ENCODE results near the gene TMEM51. TPM values are rescaled to one million over a fixed set of nuclear protein-coding genes. Genes with fewer than 3 reads are reported as not detected.

TMEM51 gene
- total and polyA plus RNA-seq, 2 donors (not counting 1 experiment from before 2014, with no cell fraction given), result 0.06 to 0.30 TPM

- H4K20me1 ChIP-seq (ENCODE audit: control insufficient read depth, insufficient read depth, low read length, poor library complexity, severe bottlenecking), result no peaks in the 10 kb centered on the region
- H3K9ac ChIP-seq (ENCODE audit: low read length), result no peak overlapping the region
- no peak overlapping the region for H3K27ac ChIP-seq (ENCODE audit: low read length in 2 of 2)
- ATAC-seq (ENCODE audit: low read depth) (no peak), DNase-seq (no peak)
- Mint-ChIP-seq H3K27ac (no peak overlapping the region), H3K4me3 (no peak overlapping the region), H3K4me1 (no peaks in the 10 kb centered on the region), H3K27me3 (peaks cover 21% of the 10 kb centered on the region), H3K9me3 (ENCODE audit: insufficient read depth) (no peaks in the 10 kb centered on the region)
- H3K79me2 ChIP-seq (ENCODE audit: control insufficient read depth, insufficient read depth, low read length), result no peaks in the 10 kb centered on the region
- H3K4me2 ChIP-seq (replicated peaks; ENCODE audit: low read depth, low read length, poor library complexity, severe bottlenecking), result no peak overlapping the region
- CTCF ChIA-PET, result no interaction called here
- H3K9me3 ChIP-seq (ENCODE audit: control extremely low read depth in 1 of 3, control insufficient read depth in 2 of 3, insufficient read depth in 1 of 3, low read length in 2 of 3), result no peaks in the 10 kb centered on the region
- WGBS (ENCODE audit: insufficient coverage), result 81% methylated on average over 4 of the region's 9 CpGs
- H2AFZ ChIP-seq (ENCODE audit: insufficient read depth, low read depth, low read length, poor library complexity, severe bottlenecking), result no peak overlapping the region
- H3K4me1 ChIP-seq (ENCODE audit: control insufficient read depth in 2 of 2, insufficient read depth in 2 of 2, low read length in 2 of 2), result no peaks in the 10 kb centered on the region
- intact Hi-C loops (cut with micrococcal nuclease), result no loop called here
- no peak overlapping the region for H3K4me3 ChIP-seq (ENCODE audit: control extremely low read depth in 1 of 5, extremely low read depth in 1 of 5, insufficient read depth in 1 of 5, low read depth in 2 of 5, low read length in 4 of 5)
- peaks cover 0 to 3% (median 0%) of the 10 kb centered on the region in 4 experiments for H3K27me3 ChIP-seq (replicated peaks in 1 of 4; ENCODE audit: control extremely low read depth in 1 of 4, control insufficient read depth in 3 of 4, insufficient read depth in 4 of 4, low read length in 3 of 4)
- POLR2A ChIA-PET, result no interaction called here
- TF ChIP-seq CTCF (IDR thresholded peaks at IDR 0.05) (no peak), EZH2 (IDR thresholded peaks at IDR 0.05; ENCODE audit: borderline replicate concordance, insufficient read depth, low read depth, low read length, poor library complexity, severe bottlenecking) (no peak)
- no peaks in the 10 kb centered on the region for H3K36me3 ChIP-seq (replicated peaks in 1 of 2; ENCODE audit: control extremely low read depth in 1 of 2, control insufficient read depth in 1 of 2, extremely low read depth in 1 of 2, insufficient read depth in 2 of 2, low read length in 1 of 2)
Measured at GRCh38 chr1:15236746-15237145, 83.2 kb downstream of the TMEM51 start.

- peaks cover 25% of the 10 kb centered on the region for H3K27me3 Mint-ChIP-seq
- Histone ChIP-seq H3K27ac (ENCODE audit: low read length in 2 of 2) (no peak overlapping the region), H3K36me3 (replicated peaks in 1 of 2; ENCODE audit: control extremely low read depth in 1 of 2, control insufficient read depth in 1 of 2, extremely low read depth in 1 of 2, insufficient read depth in 2 of 2, low read length in 1 of 2) (no peaks in the 10 kb centered on the region), H3K4me2 (replicated peaks; ENCODE audit: low read depth, low read length, poor library complexity, severe bottlenecking) (no peak overlapping the region), H3K9me3 (ENCODE audit: control extremely low read depth in 1 of 3, control insufficient read depth in 2 of 3, insufficient read depth in 1 of 3, low read length in 2 of 3) (peaks cover 0 to 4% (median 0%) of the 10 kb centered on the region in 3 donors), H4K20me1 (ENCODE audit: control insufficient read depth, insufficient read depth, low read length, poor library complexity, severe bottlenecking) (no peaks in the 10 kb centered on the region), H3K27me3 (replicated peaks in 1 of 4; ENCODE audit: control extremely low read depth in 1 of 4, control insufficient read depth in 3 of 4, insufficient read depth in 4 of 4, low read length in 3 of 4) (peaks cover 0 to 7% (median 0%) of the 10 kb centered on the region in 4 experiments), H3K79me2 (ENCODE audit: control insufficient read depth, insufficient read depth, low read length) (no peaks in the 10 kb centered on the region), H3K4me1 (ENCODE audit: control insufficient read depth in 2 of 2, insufficient read depth in 2 of 2, low read length in 2 of 2) (no peaks in the 10 kb centered on the region), H2AFZ (ENCODE audit: insufficient read depth, low read depth, low read length, poor library complexity, severe bottlenecking) (no peak overlapping the region), H3K4me3 (ENCODE audit: control extremely low read depth in 1 of 5, extremely low read depth in 1 of 5, insufficient read depth in 1 of 5, low read depth in 2 of 5, low read length in 4 of 5) (no peak overlapping the region), H3K9ac (ENCODE audit: low read length) (no peak overlapping the region)
- 85% methylated on average over 1 of the region's 1 CpG for WGBS (ENCODE audit: insufficient coverage)
- no peak overlapping the region for H3K4me3 Mint-ChIP-seq
- no peak overlapping the region for H3K27ac Mint-ChIP-seq
- DNase-seq, result no peak
- ChIA-PET POLR2A (no interaction called here), CTCF (interaction anchor here (2.0 kb wide), 1 partner anchor 12 kb away, joined by 5 read pairs; no protein-coding TSS in a partner anchor)
- no peaks in the 10 kb centered on the region for H3K9me3 Mint-ChIP-seq (ENCODE audit: insufficient read depth)
- intact Hi-C loops (cut with micrococcal nuclease), result no loop called here
- H3K4me1 Mint-ChIP-seq, result no peaks in the 10 kb centered on the region
- no peak for TF ChIP-seq EZH2 (IDR thresholded peaks at IDR 0.05; ENCODE audit: borderline replicate concordance, insufficient read depth, low read depth, low read length, poor library complexity, severe bottlenecking)
- TF ChIP-seq CTCF (IDR thresholded peaks at IDR 0.05), result no peak
- no peak for ATAC-seq (ENCODE audit: low read depth)
Measured at GRCh38 chr1:15238789-15239188, 85.2 kb downstream of the TMEM51 start.
